GM18868 (cell line): ENCODE measurements around the gene MEIS1.

ENCODE experiments used
- ATAC-seq: cut with Tn5 transposase; IDR thresholded peaks from one replicate; pipeline ENCODE4 v1.9.1; 2021; ENCODE audit warnings: mild to moderate bottlenecking, moderate library complexity; ENCODE audit not compliant: unreplicated experiment

The MEIS1 gene

GRCh38 chr2:66498289-66498975 is 63.5 kb downstream of the MEIS1 start:
- ATAC-seq = no peak

GRCh38 chr2:66501267-66501666 is 66.3 kb downstream of the MEIS1 start:
- no peak for ATAC-seq

GRCh38 chr2:66506265-66506664 is 71.3 kb downstream of the MEIS1 start:
- ATAC-seq = no peak

DNA sequence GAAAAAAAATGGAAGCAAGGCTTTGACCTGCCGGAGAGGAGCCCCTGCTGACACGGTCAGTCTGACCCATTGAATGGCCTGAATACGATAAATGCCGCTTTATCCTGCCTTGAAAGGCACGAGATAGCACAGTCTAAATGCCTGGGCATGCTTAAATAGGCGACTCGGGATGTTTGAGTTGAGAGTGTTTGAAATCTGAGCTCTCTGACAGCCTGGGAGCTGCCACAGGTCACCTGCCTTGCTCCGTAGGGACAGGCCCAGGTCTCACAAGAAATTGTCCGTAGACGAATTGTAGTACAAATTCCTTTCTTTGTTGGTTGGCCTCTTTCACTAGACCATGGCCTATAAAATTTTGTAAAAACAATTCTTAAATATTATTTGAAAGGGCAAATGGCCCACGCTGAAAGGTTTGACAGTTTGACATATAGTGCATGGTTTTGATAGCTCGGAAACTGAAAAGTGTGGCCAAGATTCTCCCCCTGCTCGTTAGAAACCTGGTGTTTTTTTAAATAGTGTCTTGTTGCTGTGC is 72.8 kb downstream of the MEIS1 start:
- ATAC-seq = no peak

GRCh38 chr2:66508484-66509071 is 73.7 kb downstream of the MEIS1 start:
- no peak for ATAC-seq

- ATAC-seq = no peak
Measured at GRCh38 chr2:66509326-66509811, 74.4 kb downstream of the MEIS1 start.

GRCh38 chr2:66512626-66513025 is 77.7 kb downstream of the MEIS1 start:
- ATAC-seq = no peak

GRCh38 chr2:66515743-66516142 is 80.8 kb downstream of the MEIS1 start:
- no peak for ATAC-seq

DNA sequence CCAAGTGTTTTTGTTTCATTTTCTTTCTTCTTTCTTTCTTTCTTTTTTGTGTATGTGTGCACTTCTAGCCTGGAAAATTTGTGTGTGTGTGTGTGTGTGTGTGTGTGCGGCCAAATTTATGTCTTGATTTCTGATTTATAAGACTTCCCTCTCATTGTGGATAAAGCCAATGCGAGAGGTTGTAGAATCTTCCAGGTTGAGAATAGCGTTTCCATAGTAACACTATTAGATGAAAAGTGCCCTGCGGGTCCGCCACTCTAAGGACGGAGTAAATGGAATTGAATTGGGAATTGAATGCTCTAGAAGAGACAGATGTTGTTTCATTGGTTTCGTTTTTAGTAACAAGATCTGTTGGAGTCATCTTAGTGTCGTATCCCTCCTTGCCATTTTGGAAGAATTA is 81.6 kb downstream of the MEIS1 start:
- ATAC-seq = no peak

DNA sequence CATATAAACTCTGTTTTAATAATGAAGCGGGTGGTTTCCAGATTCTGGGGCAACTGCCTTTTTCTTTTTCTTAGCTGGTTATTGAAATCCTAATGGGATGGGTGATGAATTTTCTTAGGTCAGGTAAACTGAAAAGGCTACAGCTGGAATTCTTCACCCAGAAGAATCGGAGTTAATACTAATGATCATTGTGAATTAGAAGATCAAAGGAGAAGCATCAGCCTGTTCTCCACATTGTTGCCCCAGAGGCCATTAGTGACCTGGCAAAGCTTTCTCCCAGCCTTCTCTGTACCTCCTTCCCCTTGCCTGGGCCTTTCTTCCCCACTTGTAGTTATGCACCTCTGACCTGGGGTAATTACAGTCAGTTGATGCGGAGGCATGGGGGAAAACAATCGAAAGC is 82.8 kb downstream of the MEIS1 start:
- ATAC-seq = no peak

GRCh38 chr2:66519264-66519843 is 84.4 kb downstream of the MEIS1 start:
- no peak for ATAC-seq

DNA sequence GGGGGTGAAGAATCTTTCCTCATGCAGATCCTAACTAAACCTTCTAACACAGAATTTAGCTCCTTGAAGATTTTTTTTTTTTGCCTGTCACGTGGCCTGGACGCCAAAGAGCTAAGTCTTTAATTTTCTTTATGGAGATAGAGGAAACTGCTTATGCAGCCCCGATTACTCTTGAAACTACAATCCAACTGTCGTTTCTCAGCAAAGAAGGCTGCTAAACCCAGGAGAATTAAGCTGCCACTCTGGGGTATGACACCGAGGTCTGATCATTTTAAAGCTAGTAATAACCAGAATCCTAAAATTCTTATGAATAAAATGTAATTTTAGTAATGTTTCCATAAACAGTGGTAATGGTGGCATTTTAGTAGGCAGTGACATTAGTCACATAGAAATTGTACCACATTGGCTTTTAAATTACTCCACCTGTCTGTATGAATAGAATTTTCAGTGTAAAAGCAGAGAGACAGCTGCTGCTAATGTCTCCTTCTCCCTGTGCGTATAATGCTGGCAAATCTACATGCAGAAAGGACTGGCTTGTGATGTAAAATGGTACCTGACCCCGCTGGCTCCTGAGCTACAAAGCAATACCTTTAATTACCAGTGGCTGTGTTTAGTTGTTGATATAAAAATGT is 86.5 kb downstream of the MEIS1 start:
- ATAC-seq = no peak

DNA sequence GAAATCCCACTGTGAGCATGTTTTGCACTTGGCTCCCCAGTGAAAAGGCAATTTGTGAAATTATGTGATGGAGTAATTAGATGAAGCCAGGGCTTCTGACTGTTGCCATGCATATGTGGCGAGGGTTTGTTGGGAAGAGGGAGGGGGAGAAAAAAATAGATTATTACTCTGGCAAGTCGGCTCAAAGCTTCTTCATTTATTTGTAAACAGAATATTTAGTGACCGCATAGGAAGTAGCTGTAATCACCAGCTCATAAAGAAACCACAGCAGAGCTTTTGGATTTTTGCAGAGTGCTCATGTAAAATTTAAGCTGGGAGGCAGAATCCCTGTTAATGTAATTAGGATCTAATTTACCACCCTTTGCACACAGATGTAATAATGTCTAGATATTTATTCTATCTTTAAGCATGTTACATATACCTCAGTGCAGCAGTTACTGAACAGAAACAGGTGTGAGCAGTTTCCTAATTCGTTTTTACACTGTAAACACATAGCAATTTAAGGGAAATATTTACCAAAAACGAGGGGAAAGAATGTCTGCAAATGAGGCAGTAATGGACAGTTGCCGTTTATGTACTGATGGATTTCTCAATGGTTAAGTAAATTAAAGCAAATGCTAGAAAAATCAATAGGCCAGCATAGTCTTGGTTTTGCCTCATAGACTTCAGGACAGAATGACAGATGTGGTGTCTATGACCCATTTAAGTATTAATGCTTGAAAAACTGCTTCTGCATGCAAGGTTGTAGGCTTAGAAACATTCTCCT is 87.9 kb downstream of the MEIS1 start:
- no peak for ATAC-seq

DNA sequence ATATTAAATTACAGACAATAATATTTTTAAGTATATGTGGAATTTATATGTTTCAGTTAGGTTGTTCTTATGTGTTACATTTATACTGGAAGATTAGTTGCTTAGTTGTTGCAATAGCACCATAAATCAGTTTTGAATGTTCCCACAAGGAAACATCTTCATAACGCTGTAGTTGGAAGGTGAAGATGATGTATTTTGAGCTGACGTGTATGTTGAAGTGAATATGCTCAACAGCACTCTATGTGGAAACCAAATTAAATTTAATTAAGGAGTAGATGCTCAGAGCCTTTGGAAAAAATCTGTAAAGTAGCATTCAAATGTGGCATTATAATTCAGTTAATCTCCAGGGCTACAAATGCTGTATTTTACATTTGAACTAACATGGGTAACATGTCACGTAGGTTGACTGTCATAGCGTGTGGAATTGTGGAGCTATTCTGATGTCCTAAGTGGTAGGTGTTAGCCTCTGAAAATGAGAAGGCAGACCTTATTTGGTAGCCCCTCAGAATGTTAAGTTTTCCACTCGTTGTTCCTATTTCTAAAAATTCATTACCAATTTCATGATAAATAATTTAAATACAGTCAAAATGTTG is 88.5 kb downstream of the MEIS1 start:
- no peak for ATAC-seq

- no peak for ATAC-seq
Measured at GRCh38 chr2:66523990-66524389, 89.1 kb downstream of the MEIS1 start.

GRCh38 chr2:66525606-66526005 is 90.7 kb downstream of the MEIS1 start:
- ATAC-seq = no peak

DNA sequence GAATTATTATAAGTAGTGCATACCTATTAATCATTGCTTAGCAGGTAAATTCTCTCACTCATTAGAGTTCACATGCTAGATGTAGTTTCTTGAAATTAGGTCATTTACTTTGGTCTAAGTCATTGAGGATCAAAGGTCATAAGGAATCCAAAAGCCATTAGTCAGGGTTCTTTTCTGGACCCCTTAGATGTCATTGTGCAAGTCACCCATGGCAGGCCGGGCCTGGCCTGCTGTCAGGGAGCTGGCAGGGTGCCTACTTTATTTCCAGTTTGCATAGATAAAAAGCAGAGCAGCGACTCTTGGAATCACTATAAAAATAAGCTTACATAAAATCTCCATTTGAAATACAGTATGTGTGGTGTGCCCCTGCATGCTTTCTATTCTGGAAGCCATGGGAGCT is 91.3 kb downstream of the MEIS1 start:
- ATAC-seq = no peak

GRCh38 chr2:66528974-66529724 is 94.2 kb downstream of the MEIS1 start:
- no peak for ATAC-seq

DNA sequence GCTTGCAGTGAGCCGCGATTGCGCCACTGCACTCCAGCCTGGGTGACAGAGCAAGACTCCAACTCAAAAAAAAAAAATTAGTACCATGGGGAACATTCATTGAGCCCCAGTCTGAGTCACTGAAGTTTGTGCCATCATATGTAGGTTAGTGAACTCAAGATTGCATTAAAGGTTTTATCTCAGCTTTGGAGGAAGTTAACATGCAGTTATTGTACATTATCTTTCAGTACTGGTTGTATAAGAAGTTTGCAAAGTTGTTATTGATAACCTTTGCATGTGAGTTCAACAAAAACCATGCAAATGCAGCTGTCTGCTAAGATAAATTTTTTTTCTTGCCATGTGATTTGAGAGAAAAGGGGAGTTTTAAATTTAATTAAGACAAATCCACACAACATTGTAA is 95.7 kb downstream of the MEIS1 start:
- ATAC-seq = no peak

- ATAC-seq = no peak
Measured at GRCh38 chr2:66531155-66531554, 96.2 kb downstream of the MEIS1 start.
